Pancreas (tissue), 10 donors: ENCODE data around the gene LRRC31. TPM values are rescaled to one million over a fixed set of nuclear protein-coding genes. Genes with fewer than 3 reads are reported as not detected.

Experiments
- ATAC-seq, 4 donors: fragments of 200-7000 bp; cut with Tn5 transposase; one replicate each; pipeline versions ENCODE4 v1.8.0 to v1.9.1; 2020; ENCODE audit warnings: mild to moderate bottlenecking in 4 of 4, moderate library complexity in 4 of 4
- DNase-seq, 6 donors: peaks; one replicate each; pipeline ENCODE4 v3.0.0-alpha.2; 2020
- FAIRE-seq: peaks from 2 replicates; lab custom pipeline; 2012; peaks lifted over from hg19 to GRCh38; lab: Jason Lieb, UNC
- H3K27ac ChIP-seq, 4 donors: fragments of 200-600 bp; sonication (generic); 1 replicate in 3 of 4; 2 replicates in 1 of 4; pipeline versions ENCODE4 v1.5.0 to v1.8.0; 2020
- H3K27me3 ChIP-seq, 4 donors: fragments of 200-600 bp; one replicate each; pipeline ENCODE4 v1.8.0; 2021
- H3K36me3 ChIP-seq, 3 donors: fragments of 200-600 bp; sonication (generic) in 1 of 3; one replicate each; pipeline versions ENCODE4 v1.5.0 to v1.8.0; 2020 to 2021
- H3K4me1 ChIP-seq, 3 donors: fragments of 200-600 bp; one replicate each; pipeline ENCODE4 v1.8.0; 2021
- H3K4me3 ChIP-seq, 4 donors: fragments of 200-600 bp; sonication (generic) in 2 of 4; one replicate each; pipeline versions ENCODE4 v1.5.0 to v1.8.0; 2020 to 2021
- H3K9me3 ChIP-seq, 4 donors: fragments of 200-600 bp; one replicate each; pipeline ENCODE4 v1.8.0; 2021
- CTCF ChIP-seq, 4 donors: fragments of 200-600 bp; sonication (generic) in 3 of 4; IDR thresholded peaks; one replicate each; pipeline versions ENCODE4 v1.5.0 to v1.8.0; 2021; ENCODE audit warnings: antibody characterized with exemption in 4 of 4
- WGBS, 2 donors: extraction: QIAGEN DNeasy Blood & Tissue Kit; methylation state at CpG; one replicate each; pipeline ENCODE4 v1.1.7; 2013; 5-methylcytosine and 5-hydroxymethylcytosine counted together
- intact Hi-C, 3 donors: fragments of 100-400 bp; cut with DNase I; formaldehyde crosslinking; loops; one replicate each; pipeline versions ENCODE4 v1.11.1 to v1.14.2; 2022
- polyA plus RNA-seq, 2 donors: library from polyadenylated mRNA; stranded (reverse); fragments of 200-250 nt; gene quantifications; one replicate each; pipeline ENCODE4 v1.2.3, GENCODE V29; 2013
- total RNA-seq, 6 donors: library from RNA; stranded (reverse); fragmentation: NEBNext Ultra II Directional in 4 of 6; extraction: Animal tissue kit (Norgen Biotek cat#: 25700) in 4 of 6; gene quantifications; one replicate each; pipeline versions ENCODE4 v1.2.1 to v1.2.4, GENCODE V29; 2021 to 2023
- donor health status: healthy with polysubstance abuse.
- donor health status: DM: no; HTN: no; CAD: no; lungs with moderate emphysema.
- donor health status: DM: no; HTN: no; CAD: no.
- donor health status: control.
- donor health status: control.
- donor health status: Bipolar disorder and iron deficiency.
- donor health status: DM: yes; HTN: yes; CAD: no.
- donor health status: DM: no; HTN: no; CAD: no.
- donor health status: DM: no; HTN: no; CAD: no.
- donor health status: DM: yes; HTN: yes; CAD: no.

The LRRC31 gene
- total and polyA plus RNA-seq, 8 donors: 0.19 TPM; not detected in 7

GRCh38 chr3:169846458-169847193 is 23.1 kb downstream of the LRRC31 start:
- no peak for FAIRE-seq
- no peak for TF ChIP-seq CTCF (IDR thresholded peaks at IDR 0.05)
- Histone ChIP-seq H3K4me3 (no peak overlapping the region), H3K4me1 (no peaks in the 10 kb centered on the region), H3K27ac (no peak overlapping the region), H3K27me3 (no peaks in the 10 kb centered on the region), H3K36me3 (no peaks in the 10 kb centered on the region), H3K9me3 (no peaks in the 10 kb centered on the region)
- DNase-seq: no peak
- 87 to 93% methylated on average over 11 of the region's 11 CpGs for WGBS, 2 donors
- intact Hi-C loops: no loop called here
- no peak for ATAC-seq

GRCh38 chr3:169842960-169843359 is 26.8 kb downstream of the LRRC31 start:
- no peak overlapping the region for H3K4me3 ChIP-seq
- FAIRE-seq (no peak), DNase-seq (no peak), ATAC-seq (no peak)
- no peak for TF ChIP-seq CTCF (IDR thresholded peaks at IDR 0.05)
- no peaks in the 10 kb centered on the region for H3K4me1 ChIP-seq
- H3K36me3 ChIP-seq: no peaks in the 10 kb centered on the region
- intact Hi-C loops: no loop called here
- H3K9me3 ChIP-seq: no peaks in the 10 kb centered on the region
- H3K27ac ChIP-seq: no peak overlapping the region
- WGBS, 2 donors: 74% methylated on average over 3 of the region's 3 CpGs
- H3K27me3 ChIP-seq: no peaks in the 10 kb centered on the region

GRCh38 chr3:169841171-169841570 is 28.6 kb downstream of the LRRC31 start:
- FAIRE-seq (no peak), DNase-seq (no peak), ATAC-seq (no peak)
- intact Hi-C loops: no loop called here
- no peak overlapping the region for H3K4me3 ChIP-seq
- no peak for TF ChIP-seq CTCF (IDR thresholded peaks at IDR 0.05)
- 50 to 51% methylated on average over 4 of the region's 4 CpGs for WGBS, 2 donors
- H3K27ac ChIP-seq: no peak overlapping the region
- H3K4me1 ChIP-seq: no peaks in the 10 kb centered on the region
- no peaks in the 10 kb centered on the region for H3K36me3 ChIP-seq
- H3K27me3 ChIP-seq: peaks cover 0 to 5% (median 0%) of the 10 kb centered on the region in 4 donors
- H3K9me3 ChIP-seq: no peaks in the 10 kb centered on the region

DNA sequence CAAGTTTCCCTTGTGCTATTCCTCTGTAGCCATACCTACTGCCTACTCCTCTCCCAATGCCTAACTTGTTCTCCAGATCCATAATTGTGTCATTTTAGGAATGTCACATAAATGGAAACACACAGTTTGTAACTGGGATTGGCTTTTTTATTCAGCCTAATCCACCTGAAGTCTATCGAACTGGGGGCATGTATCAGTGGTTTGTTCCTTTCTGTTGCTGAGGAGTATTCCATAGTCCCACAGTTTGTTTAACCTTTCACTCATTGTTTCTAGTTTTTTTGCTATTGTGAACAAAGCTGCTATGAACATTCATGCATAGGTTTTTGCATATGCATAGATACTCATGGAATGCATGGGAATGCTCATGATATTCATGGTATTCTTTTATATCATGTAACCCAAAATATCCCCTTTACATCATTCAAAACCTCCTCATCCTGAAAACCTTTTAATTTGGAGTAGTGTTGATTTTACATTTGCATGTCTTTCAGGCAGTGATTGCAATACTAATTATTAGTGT is 31.2 kb downstream of the LRRC31 start:
- intact Hi-C loops: no loop called here
- H3K36me3 ChIP-seq: no peaks in the 10 kb centered on the region
- FAIRE-seq: no peak
- no peaks in the 10 kb centered on the region for H3K9me3 ChIP-seq
- no peak for TF ChIP-seq CTCF (IDR thresholded peaks at IDR 0.05)
- ATAC-seq: no peak
- DNase-seq: no peak
- H3K27me3 ChIP-seq: peaks cover 0 to 5% (median 0%) of the 10 kb centered on the region in 4 donors
- no peak overlapping the region for H3K27ac ChIP-seq
- H3K4me1 ChIP-seq: no peaks in the 10 kb centered on the region
- H3K4me3 ChIP-seq: no peak overlapping the region
- 89 to 96% methylated on average over 1 of the region's 1 CpG for WGBS, 2 donors

- ATAC-seq (no peak), FAIRE-seq (no peak), DNase-seq (no peak)
- peaks cover 0 to 5% (median 0%) of the 10 kb centered on the region in 4 donors for H3K27me3 ChIP-seq
- no peaks in the 10 kb centered on the region for H3K9me3 ChIP-seq
- H3K36me3 ChIP-seq: no peaks in the 10 kb centered on the region
- WGBS, 2 donors: 87 to 92% methylated on average over 3 of the region's 3 CpGs
- no peaks in the 10 kb centered on the region for H3K4me1 ChIP-seq
- TF ChIP-seq CTCF (IDR thresholded peaks at IDR 0.05): no peak
- no peak overlapping the region for H3K4me3 ChIP-seq
- no peak overlapping the region for H3K27ac ChIP-seq
- intact Hi-C loops: no loop called here
Measured at GRCh38 chr3:169836942-169837275, 32.8 kb downstream of the LRRC31 start.
